Brain microvascular endothelial cell (primary cell): ENCODE data around the gene RAP2C.

ENCODE experiments used
- DNase-seq: peaks from one replicate; pipeline ENCODE4 v3.0.0-alpha.2; 2020
- H3K27ac ChIP-seq: fragments of 250-450 bp; sonication (Bioruptor Pico); 2 replicates; pipeline ENCODE4 v1.5.1; 2020; ENCODE audit warnings: mild to moderate bottlenecking, moderate library complexity
- H3K27me3 ChIP-seq: fragments of 250-450 bp; sonication (Bioruptor Pico); replicated peaks from 2 replicates; pipeline ENCODE4 v1.5.1; 2020; ENCODE audit warnings: mild to moderate bottlenecking
- H3K36me3 ChIP-seq: fragments of 250-450 bp; sonication (Bioruptor Pico); replicated peaks from 2 replicates; pipeline ENCODE4 v1.5.1; 2020; ENCODE audit warnings: mild to moderate bottlenecking
- H3K4me3 ChIP-seq: 2 replicates; pipeline ENCODE4 v1.5.1; 2011; ENCODE audit warnings: low read depth, mild to moderate bottlenecking, control low read depth, low read length, moderate library complexity
- in situ Hi-C: cut with HindIII; loops from 2 replicates; pipeline ENCODE4 v1.10.0; 2017; ENCODE audit warnings: low sequenced_read_pairs, low pct_ligation_motif_present
- TF ChIP-seq, protein P1 (sequence below): IDR thresholded peaks from 2 replicates; pipeline ENCODE4 v1.5.1; 2011; ENCODE audit warnings: low read depth, mild to moderate bottlenecking, moderate library complexity, low read length, control low read depth, inconsistent platforms; ENCODE audit errors: missing control alignments

Gene RAP2C

DNA sequence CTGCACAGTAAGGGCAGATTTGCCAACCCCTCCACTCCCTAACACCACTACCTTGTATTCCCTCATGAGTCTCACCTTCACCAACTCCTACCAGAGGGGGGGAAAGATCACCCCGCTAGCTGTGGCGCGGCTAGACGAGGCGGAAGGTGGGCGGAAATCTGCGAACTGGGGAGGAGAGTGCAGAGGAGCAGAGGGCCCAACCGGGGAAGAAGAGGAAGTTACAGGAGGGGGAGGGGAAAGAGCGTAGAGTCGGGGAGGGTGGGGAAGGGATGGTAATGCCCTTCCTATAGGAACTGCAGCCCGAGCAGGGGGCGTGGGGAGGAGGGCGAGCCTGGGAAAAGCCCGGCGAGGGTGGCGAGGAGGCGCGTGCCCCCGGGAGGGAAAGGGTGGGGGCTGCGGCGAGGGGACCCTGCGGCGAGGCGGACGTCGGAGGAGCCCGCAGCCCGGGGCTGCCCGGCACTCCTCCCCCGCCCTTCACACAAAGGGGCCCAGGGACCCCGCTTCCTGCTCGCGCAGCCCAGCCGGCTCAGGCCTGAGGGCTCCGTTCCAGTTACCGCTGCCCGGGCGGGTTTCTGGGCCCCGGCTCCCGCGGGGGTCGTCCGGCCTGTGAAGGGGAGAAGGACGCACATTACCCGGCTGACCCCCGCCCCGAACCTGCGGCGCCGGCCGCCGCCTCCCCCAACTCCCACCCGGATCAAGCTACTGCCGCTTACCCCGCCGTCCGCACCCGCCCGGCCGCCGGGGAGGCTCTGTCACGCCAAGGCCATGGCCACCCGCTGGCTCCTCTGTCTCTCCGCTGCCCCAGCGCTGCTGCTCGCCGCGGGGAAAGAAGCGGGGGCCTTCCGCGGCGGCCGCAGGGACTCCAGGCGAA lies 1.8 kb downstream of the RAP2C start:
- Histone ChIP-seq H3K27ac (peak overlapping the region; percentile 89), H3K36me3 (no peaks in the 10 kb centered on the region), H3K27me3 (no peaks in the 10 kb centered on the region), H3K4me3 (peak overlapping the region; percentile 66)
- in situ Hi-C loops: no loop called here
- DNase-seq: peak; percentile 53
- TF ChIP-seq, protein P1, sequence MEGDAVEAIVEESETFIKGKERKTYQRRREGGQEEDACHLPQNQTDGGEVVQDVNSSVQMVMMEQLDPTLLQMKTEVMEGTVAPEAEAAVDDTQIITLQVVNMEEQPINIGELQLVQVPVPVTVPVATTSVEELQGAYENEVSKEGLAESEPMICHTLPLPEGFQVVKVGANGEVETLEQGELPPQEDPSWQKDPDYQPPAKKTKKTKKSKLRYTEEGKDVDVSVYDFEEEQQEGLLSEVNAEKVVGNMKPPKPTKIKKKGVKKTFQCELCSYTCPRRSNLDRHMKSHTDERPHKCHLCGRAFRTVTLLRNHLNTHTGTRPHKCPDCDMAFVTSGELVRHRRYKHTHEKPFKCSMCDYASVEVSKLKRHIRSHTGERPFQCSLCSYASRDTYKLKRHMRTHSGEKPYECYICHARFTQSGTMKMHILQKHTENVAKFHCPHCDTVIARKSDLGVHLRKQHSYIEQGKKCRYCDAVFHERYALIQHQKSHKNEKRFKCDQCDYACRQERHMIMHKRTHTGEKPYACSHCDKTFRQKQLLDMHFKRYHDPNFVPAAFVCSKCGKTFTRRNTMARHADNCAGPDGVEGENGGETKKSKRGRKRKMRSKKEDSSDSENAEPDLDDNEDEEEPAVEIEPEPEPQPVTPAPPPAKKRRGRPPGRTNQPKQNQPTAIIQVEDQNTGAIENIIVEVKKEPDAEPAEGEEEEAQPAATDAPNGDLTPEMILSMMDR: no peak

DNA sequence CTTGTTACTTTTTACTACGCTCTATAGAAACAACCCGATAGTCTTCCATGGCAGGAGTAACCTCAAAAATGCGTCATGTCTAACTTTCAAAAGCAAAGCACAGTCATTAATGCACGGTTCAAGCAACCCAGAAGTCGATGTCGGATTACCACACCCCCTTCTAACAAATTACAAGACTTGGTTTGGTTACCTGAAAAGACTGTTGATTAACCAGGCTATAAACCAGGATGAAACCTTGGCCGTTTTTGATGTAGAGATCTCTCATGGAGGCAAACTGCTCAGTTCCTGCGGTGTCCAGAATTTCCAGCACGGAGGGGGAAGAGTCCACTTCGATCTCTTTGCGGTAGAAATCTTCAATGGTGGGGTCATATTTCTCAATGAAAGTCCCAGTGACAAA lies 2.4 kb downstream of the RAP2C start:
- TF ChIP-seq, protein P1: no peak
- peak overlapping the region; percentile 66 for H3K4me3 ChIP-seq
- no peak for DNase-seq
- H3K27me3 ChIP-seq: no peaks in the 10 kb centered on the region
- in situ Hi-C loops: no loop called here
- H3K27ac ChIP-seq: peak overlapping the region; percentile 89
- H3K36me3 ChIP-seq: no peaks in the 10 kb centered on the region

DNA sequence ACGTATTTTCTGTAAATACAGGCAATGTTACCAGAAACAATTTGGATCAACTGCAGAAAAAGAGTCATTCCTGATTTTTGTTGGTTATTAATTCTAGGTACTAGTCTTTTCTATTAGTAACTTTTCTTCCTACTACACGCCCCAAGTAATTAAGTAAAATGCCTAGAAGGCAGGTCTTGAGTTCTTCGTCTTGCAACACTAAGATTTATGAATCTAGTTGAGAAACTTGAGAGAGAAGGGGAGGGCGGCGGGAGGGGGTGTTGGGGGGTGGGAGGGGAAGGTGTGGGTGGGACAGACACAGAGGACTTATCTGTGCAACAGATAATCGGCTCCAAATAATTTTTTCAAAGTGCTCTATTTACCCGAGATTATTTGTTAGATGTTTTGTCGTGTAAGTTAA lies 3.0 kb downstream of the RAP2C start:
- H3K27ac ChIP-seq: peak overlapping the region; percentile 89
- H3K36me3 ChIP-seq: no peaks in the 10 kb centered on the region
- TF ChIP-seq, protein P1: no peak
- H3K4me3 ChIP-seq: peak overlapping the region; percentile 66
- in situ Hi-C loops: no loop called here
- no peaks in the 10 kb centered on the region for H3K27me3 ChIP-seq
- DNase-seq: no peak

DNA sequence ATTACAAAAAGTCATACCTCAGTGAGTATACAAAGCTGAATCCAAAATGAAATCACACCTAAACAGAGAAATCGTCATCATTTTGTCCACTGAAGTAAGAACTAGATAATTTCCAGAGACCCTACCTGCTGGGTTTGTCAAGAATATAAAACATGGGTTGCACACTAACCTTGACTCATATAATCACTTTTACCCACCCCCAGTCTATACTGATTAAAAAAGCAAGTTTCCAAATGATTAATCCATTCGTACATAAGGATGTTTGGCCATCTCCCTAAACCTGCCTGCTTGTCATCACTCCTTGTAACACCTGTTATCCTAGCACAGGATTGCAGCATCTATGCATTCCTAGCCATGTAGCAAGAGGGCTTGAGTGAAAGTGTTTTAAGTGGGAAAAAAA lies 4.7 kb downstream of the RAP2C start:
- Histone ChIP-seq H3K4me3 (no peak overlapping the region), H3K27me3 (no peaks in the 10 kb centered on the region), H3K36me3 (no peaks in the 10 kb centered on the region), H3K27ac (no peak overlapping the region)
- DNase-seq: no peak
- in situ Hi-C loops: no loop called here
- TF ChIP-seq, protein P1: no peak

DNA sequence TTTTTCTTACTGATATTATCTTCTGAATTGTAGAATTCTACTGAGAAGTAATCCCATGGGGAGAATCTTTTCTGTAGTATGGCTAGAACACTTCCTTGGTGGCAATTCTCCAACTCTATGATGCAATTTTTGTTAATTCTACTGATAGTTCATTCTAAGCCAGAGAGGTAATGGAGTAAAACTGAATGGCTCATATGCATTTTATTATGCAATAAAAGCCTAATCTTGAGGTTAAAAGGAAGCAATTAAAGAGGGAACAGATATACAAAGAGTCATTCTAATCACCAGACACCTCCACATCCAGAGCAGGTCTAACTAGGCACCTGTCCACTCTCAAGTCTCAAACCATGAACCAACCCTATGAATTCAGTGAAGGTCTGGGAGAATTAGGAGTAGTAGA lies 9.7 kb downstream of the RAP2C start:
- DNase-seq: no peak
- TF ChIP-seq, protein P1: no peak
- Histone ChIP-seq H3K27me3 (no peaks in the 10 kb centered on the region), H3K36me3 (no peaks in the 10 kb centered on the region), H3K27ac (no peak overlapping the region), H3K4me3 (no peak overlapping the region)
- in situ Hi-C loops: no loop called here
